Suppressor macrophage treated with lipopolysaccharide for 1 hour (primary cell): ENCODE measurements around the gene GPR137B.

ENCODE experiments used
- DNase-seq, 3 donors: peaks; one replicate each; pipeline ENCODE4 v3.0.0-alpha.2; 2020 to 2022

GPR137B gene

DNA sequence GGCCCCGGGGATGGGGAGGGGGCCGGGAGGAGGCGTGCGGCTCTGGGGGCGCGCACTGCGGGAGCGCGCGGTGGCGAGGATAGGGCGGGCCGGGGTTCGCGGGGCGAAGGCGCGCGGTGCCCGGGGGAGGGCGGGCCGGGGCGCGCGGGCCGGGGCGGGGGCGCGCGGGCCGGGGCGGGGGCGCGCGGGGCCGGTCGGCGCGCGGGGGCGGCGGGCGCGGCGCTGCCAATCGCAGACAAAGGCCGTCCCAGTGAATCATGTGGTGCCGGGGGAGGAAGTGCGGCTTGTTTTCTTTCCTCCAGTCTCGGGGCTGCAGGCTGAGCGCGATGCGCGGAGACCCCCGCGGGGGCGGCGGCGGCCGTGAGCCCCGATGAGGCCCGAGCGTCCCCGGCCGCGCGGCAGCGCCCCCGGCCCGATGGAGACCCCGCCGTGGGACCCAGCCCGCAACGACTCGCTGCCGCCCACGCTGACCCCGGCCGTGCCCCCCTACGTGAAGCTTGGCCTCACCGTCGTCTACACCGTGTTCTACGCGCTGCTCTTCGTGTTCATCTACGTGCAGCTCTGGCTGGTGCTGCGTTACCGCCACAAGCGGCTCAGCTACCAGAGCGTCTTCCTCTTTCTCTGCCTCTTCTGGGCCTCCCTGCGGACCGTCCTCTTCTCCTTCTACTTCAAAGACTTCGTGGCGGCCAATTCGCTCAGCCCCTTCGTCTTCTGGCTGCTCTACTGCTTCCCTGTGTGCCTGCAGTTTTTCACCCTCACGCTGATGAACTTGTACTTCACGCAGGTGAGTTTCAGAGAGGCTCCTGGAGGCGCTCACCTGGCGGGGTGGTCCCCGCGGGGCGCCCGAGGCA lies at the start of gene GPR137B:
Gene GPR137B, plus strand, starts transcription at position 287 of the 851 bp plus-strand sequence. Its CDS starts 84 bp downstream, at position 371.
- DNase-seq: peak; percentile 85 to 91 (median 86)

- DNase-seq: no peak
Measured at GRCh38 chr1:236092899-236093298, 49.4 kb upstream of the GPR137B start.

- DNase-seq: no peak
Measured at GRCh38 chr1:236095705-236096520, 46.4 kb upstream of the GPR137B start.

DNA sequence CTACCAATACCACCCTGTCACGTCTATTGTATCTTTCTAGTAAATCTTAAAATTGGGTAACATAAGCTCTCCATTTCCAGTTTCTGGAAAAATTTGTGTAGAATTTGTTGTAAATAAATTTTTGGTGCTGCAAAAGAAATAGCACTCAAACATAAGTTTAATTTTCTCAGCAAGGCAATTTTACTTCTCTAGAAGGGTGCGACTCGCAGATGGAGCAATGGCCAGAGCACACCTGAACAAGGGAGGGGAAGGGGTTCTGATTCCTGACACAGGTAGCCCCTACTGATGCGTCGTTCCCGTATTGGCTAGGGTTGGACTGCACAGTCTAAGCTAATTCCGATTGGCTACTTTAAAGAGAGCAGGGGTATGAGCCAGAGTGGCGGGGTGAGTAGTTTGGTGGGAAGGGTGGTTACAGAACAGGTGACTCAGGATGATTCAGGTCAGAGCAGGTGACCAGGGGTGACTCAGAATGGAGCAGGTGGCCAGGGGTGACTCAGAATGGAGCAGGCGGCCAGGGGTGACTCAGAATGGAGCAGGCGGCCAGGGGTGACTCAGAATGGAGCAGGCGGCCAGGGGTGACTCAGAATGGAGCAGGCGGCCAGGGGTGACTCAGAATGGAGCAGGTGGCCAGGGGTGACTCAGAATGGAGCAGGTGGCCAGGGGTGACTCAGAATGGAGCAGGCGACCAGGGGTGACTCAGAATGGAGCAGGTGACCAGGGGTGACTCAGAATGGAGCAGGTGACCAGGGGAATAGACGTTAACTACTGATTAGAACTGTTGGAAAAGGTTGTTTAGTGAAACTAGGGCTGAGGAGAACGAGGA lies 45.5 kb upstream of the GPR137B start:
- peak; percentile 59 to 77 (median 71) for DNase-seq

DNA sequence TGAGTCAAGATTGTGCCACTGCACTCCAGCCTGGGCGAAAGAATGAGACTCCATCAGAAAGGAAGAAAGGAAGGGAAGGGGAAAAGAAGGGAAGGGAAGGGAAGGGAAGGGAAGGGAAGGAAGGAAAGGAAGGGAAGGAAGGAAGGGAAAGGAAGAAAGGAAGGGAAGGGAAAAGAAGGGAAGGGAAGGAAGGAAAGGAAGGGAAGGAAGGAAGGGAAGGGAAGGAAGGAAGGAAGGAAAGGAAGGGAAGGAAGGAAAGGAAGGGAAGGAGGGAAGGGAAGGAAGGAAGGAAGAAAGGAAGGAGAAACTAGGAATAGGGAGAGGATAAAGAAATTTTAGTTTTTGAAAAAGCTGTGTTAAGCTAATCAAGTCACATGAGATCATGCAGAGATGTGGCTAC lies 44.1 kb upstream of the GPR137B start:
- no peak for DNase-seq

DNA sequence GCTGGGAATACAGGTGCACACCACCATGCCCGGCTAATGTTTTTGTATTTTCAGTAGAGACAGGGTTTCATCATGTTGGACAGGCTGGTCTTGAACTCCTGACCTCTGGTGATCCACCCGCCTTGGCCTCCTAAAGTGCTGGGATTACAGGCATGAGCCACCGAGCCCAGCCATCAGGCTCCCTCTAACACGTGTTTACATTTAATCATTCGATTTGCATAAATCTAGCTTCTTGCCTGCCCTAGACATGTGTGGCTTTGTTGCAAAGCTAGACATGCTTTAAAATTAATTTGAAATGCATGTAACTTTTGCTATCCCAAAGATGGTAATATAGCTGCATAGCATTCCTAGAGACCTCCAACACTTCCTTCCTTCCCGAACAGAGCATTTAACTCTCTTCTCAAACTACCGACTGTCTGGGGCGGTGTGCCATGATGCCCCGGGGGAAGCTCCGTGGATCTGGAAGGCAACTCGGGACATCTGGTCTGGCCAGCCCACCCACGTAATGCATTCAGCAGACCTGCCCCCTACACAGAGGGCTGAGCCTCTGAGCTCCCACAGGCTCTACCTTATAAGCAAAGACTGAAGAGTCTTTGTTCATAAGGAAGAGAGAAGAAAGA lies 42.9 kb upstream of the GPR137B start:
- no peak for DNase-seq

- no peak for DNase-seq
Measured at GRCh38 chr1:236100799-236101198, 41.5 kb upstream of the GPR137B start.

GRCh38 chr1:236101233-236102200 lies 40.8 kb upstream of the GPR137B start:
- no peak for DNase-seq

DNA sequence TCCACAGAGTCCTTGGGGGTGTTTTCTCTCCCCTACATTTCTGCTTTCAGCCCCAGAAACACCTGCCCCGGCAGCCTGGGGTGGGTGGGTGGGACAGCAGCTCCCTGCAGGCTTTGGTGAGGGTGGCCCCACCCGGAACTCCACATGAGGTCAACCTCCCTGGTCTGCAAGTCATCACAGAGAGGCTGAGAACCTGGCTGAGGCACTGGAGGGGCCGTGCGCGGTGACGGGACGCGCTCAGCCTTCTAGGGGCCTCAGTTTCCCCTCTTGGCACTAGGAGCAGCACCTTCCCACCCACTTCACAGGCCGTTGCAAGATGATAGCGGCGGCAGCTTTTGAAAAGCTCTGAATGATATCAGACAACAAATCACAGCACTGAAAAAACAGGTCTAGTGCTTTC lies 39.7 kb upstream of the GPR137B start:
- no peak for DNase-seq

DNA sequence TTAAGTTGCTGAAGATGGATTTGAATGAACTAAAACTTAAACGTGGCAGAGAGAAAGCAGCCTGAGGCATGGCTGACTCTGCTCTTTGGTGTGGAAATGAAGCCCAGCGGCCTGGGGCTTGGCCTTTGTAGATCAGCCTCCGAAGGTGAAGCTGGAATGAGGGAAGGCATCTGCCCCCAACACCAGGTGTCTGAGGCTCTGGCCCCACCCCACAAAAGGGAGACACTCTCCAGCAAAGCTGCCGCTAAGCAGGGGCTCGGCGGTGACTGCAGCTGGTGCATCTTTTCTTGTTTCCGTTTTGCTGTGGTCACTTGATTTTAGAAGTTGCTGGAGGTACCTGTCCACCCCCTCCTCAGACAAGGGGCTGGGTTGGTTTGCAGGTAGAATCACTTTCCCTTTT lies 39.3 kb upstream of the GPR137B start:
- no peak for DNase-seq

DNA sequence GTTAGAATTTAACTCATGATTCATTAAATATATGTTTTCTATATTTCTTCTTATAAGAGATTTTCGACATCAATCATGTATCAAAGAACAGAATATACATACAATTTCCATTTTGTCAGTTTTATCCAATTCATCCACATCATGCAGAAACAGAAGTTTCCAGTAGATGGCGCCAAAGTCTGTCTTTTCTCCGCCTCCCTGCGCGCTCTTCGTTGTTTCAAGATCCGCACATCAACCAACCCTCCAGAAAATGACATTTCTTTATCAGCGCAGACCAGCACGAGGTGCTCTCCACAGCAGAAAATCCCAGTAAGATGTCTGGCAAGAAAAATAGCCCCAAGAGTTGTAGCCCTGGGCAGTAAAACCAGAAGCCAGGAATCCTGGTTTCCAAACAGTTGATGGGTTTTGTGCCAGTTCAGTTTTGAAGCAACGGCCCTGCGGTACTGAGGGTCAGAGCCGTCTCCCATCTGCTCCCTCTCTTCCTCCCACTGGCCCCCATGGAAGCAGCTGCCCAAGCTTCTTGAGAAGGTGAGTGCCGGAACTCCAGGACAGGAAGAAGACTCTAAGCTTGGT lies 38.6 kb upstream of the GPR137B start:
- DNase-seq: peak; percentile 69 to 82 (median 76)

GRCh38 chr1:236107121-236107907 lies 35.0 kb upstream of the GPR137B start:
- no peak for DNase-seq

DNA sequence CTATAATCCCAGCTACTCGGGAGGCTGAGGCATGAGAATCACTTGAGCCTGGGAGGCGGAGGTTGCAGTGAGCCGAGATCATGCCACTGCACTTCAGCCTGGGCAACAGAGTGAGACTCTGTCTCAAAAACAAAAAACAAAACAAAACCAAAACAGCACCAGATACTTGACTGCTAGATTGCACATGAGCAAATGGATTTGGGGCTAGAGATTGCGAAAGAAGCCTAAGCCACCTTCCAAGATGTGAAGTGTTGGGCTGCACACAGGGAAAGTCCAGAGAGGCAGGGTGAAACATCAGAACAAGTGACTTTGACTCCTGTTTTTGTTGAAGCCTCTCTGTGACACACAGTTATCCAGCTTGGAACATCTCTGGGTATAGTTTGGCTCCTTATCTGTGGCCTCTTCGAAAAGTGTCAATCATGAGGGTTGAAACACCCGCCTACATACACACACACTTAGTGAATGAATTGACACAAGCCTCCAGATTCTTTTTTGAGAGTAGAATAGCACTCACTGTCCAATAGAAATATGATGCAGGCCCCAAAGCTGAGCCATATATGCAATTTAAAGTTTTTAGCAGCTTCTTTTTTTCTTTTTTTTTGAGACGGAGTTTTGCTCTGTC lies 34.2 kb upstream of the GPR137B start:
- peak in 2 of 3 donors; percentile 26 to 48 for DNase-seq

DNA sequence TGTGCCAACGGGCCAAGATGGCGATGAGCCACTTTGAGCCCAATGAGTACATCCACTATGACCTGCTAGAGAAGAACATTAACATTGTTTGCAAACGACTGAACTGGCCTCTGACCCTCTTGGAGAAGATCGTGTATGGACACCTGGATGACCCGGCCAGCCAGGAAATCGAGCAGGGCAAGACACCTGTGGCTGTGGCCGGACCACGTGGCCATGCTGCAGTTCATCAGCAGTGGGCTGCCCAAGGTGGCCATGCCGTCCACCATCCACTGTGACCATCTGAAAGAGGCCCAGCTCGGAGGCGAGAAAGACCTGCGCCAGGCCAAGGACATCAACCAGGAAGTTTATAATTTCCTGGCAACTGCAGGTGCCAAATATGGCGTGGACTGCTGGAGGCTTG lies 32.2 kb upstream of the GPR137B start:
- DNase-seq: no peak

DNA sequence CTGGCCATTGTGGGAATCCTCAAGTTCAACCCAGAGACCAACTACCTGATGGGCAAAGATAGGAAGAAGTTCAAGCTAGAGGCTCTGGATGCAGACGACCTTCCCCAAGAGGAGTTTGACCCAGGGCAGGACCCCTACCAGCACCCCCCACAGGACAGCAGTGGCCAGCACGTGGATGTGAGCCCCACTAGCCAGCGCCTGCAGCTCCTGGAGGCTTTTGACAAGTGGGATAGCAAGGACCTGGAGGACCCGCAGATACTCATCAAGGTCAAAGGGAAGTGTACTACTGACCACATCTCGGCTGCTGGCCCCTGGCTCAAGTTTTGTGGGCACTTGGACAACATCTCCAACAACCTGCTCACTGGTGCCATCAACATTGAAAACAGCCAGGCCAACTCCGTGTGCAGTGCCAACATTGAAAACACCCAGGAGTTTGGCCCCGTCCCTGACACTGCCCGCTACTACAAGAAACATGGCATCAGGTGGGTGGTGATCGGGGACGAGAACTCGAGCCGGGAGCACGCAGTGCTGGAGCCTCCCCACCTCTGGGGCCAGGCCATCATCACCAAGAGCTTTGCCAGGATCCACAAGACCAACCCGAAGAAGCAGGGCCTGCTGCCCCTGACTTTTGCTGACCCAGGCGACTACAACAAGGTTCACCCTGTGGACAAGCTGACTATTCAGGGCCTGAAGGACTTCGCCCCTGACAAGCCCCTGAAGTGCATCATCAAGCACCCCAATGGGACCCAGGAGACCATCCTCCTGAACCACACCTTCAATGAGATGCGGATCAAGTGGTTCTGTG lies 30.6 kb upstream of the GPR137B start:
- DNase-seq: no peak

DNA sequence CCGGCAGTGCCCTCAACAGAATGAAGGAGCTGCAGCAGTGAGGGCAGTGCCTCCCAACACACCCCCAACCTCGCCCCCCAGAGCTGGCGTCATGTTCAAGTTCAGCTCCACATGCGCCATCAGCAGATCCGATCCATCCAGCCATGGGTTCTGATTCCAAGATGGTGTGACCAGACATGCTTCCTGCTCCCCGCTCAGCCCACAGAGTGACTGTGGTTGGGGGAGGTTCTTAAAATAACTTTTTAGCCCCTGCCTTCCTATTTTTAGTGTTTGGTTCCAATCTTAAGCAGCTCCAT lies 30.1 kb upstream of the GPR137B start:
- DNase-seq: no peak

DNA sequence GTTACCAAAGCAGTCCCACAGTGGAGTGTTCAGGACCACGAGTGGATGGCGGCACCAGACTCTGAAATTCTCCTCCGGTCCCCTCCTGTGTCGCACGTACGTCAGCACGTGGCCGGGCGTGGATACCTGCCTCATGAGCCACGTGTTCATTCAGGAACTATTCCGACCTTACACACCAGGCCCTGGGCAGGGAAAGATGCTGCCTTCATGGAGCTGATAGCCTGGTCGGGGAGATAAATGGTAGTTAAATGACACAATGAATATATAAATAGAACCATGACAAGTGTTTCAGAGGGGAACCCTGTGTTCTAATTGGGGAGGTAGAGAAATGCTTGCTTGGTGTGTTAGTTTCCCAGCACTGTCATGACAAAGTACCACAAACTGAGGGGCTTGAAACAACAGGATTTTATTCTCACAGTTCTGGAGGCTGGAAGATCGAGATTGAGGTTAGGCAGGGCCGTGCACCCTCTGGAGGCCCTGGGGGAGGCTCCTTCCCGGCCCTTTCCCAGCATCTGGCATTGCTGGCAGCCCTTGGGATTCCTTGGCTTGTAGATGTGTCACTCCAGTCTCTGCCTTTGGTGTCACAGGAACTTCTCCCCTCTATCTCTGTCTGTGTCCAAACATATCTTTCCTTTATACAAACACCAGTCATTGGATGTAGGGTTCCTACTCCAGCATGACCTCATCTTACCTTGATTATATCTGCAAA lies 28.9 kb upstream of the GPR137B start:
- no peak for DNase-seq

DNA sequence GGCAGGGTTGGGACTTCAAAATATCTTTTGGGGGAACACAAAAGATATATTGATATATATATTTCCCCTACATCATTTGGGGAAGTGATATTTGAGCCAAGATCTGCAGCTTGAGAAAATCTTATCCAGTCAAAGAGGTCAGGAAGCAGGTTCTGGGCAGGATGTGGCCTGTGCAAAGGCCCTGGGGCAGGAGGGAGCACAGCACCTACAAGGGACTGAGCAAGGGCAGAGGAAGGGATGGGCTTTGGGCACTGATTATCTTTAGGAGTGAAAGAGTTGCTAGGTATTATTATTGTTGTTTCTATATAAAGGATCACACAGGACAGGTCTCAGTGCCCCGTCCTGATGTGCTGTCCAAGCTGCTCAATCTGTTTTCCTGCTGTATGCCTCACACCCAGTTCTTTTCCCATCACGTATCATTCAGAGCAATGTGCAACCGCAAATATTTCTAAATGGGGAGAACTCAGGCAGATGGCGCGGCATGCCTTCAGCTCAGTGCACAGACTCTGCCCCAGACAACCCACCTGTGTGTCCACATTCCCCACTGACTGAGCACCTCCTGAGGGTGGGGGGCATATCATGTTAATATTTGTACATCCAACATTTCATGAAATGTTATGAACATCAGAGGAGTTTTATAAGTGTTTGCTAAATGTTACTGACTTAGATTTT lies 28.1 kb upstream of the GPR137B start:
- no peak for DNase-seq
